Ascending aorta (tissue), 2 donors: ENCODE measurements around the gene SHB. TPM values are rescaled to one million over a fixed set of nuclear protein-coding genes. Genes with fewer than 3 reads are reported as not detected.

Experiments used
- DNase-seq, 2 donors: peaks; one replicate each; pipeline ENCODE4 v3.0.0-alpha.2; 2019; ENCODE audit warnings: low spot score in 2 of 2
- H3K27ac ChIP-seq, 2 donors: fragments of 200-600 bp; sonication (generic); one replicate each; pipeline ENCODE4 v1.5.1; 2016 to 2017; ENCODE audit warnings: mild to moderate bottlenecking in 1 of 2
- H3K27me3 ChIP-seq: fragments of 200-600 bp; sonication (generic); one replicate; pipeline ENCODE4 v1.5.1; 2017
- H3K36me3 ChIP-seq, 2 donors: fragments of 200-600 bp; sonication (generic); one replicate each; pipeline ENCODE4 v1.5.1; 2016
- H3K4me1 ChIP-seq, 2 donors: fragments of 200-600 bp; sonication (generic); one replicate each; pipeline ENCODE4 v1.5.1; 2016 to 2017; ENCODE audit warnings: mild to moderate bottlenecking in 1 of 2
- H3K4me3 ChIP-seq, 2 donors: fragments of 200-600 bp; sonication (generic); one replicate each; pipeline ENCODE4 v1.5.1; 2016 to 2017; ENCODE audit warnings: mild to moderate bottlenecking in 1 of 2
- H3K9me3 ChIP-seq, 2 donors: fragments of 200-600 bp; sonication (generic); one replicate each; pipeline ENCODE4 v1.5.1; 2016
- CTCF ChIP-seq, 3 experiments: fragments of 200-600 bp in 2 of 3; fragments of 450-650 bp in 1 of 3; sonication (generic) in 2 of 3; IDR thresholded peaks; one replicate each; pipeline ENCODE4 v1.5.1; 2016 to 2019; ENCODE audit warnings: antibody characterized with exemption in 3 of 3, mild to moderate bottlenecking in 1 of 3, moderate library complexity in 1 of 3
- intact Hi-C: fragments of 100-400 bp; cut with DNase I; formaldehyde crosslinking; loops from one replicate; pipeline ENCODE4 v1.15.1; 2023
- total RNA-seq: library from RNA; depleted of rRNA; stranded (reverse); fragments of >200 nt; gene quantifications from one replicate; pipeline ENCODE4 v1.1.0, GENCODE V29; 2016

The SHB gene
- total RNA-seq, 1 donor from 2014 or later, result 77.8 TPM

- no peak for DNase-seq
- Histone ChIP-seq H3K36me3 (no peaks in the 10 kb centered on the region), H3K27me3 (no peaks in the 10 kb centered on the region), H3K4me1 (peaks cover 10 to 17% of the 10 kb centered on the region in 2 donors), H3K27ac (peak overlapping the region; percentile 55 to 56), H3K4me3 (no peak overlapping the region), H3K9me3 (no peaks in the 10 kb centered on the region)
- no peak for TF ChIP-seq CTCF (IDR thresholded peaks at IDR 0.05)
- intact Hi-C loops, result no loop called here
Observed at GRCh38 chr9:37937366-37937765, 131.7 kb downstream of the SHB start.

GRCh38 chr9:37936965-37937364, 132.1 kb downstream of the SHB start:
- Histone ChIP-seq H3K4me3 (no peak overlapping the region), H3K4me1 (peaks cover 6 to 13% of the 10 kb centered on the region in 2 donors), H3K36me3 (no peaks in the 10 kb centered on the region), H3K9me3 (no peaks in the 10 kb centered on the region), H3K27ac (peak overlapping the region; percentile 55 to 56), H3K27me3 (no peaks in the 10 kb centered on the region)
- no peak for TF ChIP-seq CTCF (IDR thresholded peaks at IDR 0.05)
- intact Hi-C loops, result no loop called here
- DNase-seq, result no peak

- no peak for TF ChIP-seq CTCF (IDR thresholded peaks at IDR 0.05)
Observed at GRCh38 chr9:37936376-37936775, 132.7 kb downstream of the SHB start.

GRCh38 chr9:37935096-37935495, 133.9 kb downstream of the SHB start:
- intact Hi-C loops, result no loop called here
- Histone ChIP-seq H3K36me3 (no peaks in the 10 kb centered on the region), H3K4me3 (no peak overlapping the region), H3K4me1 (peaks cover 6 to 12% of the 10 kb centered on the region in 2 donors), H3K27me3 (no peaks in the 10 kb centered on the region), H3K9me3 (no peaks in the 10 kb centered on the region), H3K27ac (no peak overlapping the region)
- DNase-seq, result no peak
- TF ChIP-seq CTCF (IDR thresholded peaks at IDR 0.05), result no peak

More at GRCh38 chr9:37936376-37936775, 132.7 kb downstream of the SHB start:
- no peak for DNase-seq
- intact Hi-C loops, result no loop called here
- Histone ChIP-seq H3K4me3 (no peak overlapping the region), H3K27ac (peak overlapping the region; percentile 55 to 56), H3K9me3 (no peaks in the 10 kb centered on the region), H3K4me1 (peaks cover 6 to 12% of the 10 kb centered on the region in 2 donors), H3K36me3 (no peaks in the 10 kb centered on the region), H3K27me3 (no peaks in the 10 kb centered on the region)

GRCh38 chr9:37931592-37931991, 137.4 kb downstream of the SHB start:
- no peak overlapping the region for H3K27ac ChIP-seq
- no peaks in the 10 kb centered on the region for H3K36me3 ChIP-seq
- DNase-seq, result no peak
- no peak for TF ChIP-seq CTCF (IDR thresholded peaks at IDR 0.05)
- intact Hi-C loops, result no loop called here
- peaks cover 0 to 2% of the 10 kb centered on the region in 2 donors for H3K4me1 ChIP-seq
- no peaks in the 10 kb centered on the region for H3K9me3 ChIP-seq
- H3K27me3 ChIP-seq, result no peaks in the 10 kb centered on the region
- H3K4me3 ChIP-seq, result no peak overlapping the region

- intact Hi-C loops, result no loop called here
Observed at GRCh38 chr9:37929441-37929895, 139.6 kb downstream of the SHB start.

More at GRCh38 chr9:37929441-37929895, 139.6 kb downstream of the SHB start:
- Histone ChIP-seq H3K9me3 (no peaks in the 10 kb centered on the region), H3K36me3 (no peaks in the 10 kb centered on the region), H3K4me3 (no peak overlapping the region), H3K4me1 (peaks cover 0 to 2% of the 10 kb centered on the region in 2 donors), H3K27ac (no peak overlapping the region), H3K27me3 (no peaks in the 10 kb centered on the region)
- no peak for TF ChIP-seq CTCF (IDR thresholded peaks at IDR 0.05)
- DNase-seq, result no peak
